GM21619 (cell line): ENCODE results near the gene RTBDN.

Experiments used
- ATAC-seq: cut with Tn5 transposase; IDR thresholded peaks from one replicate; pipeline ENCODE4 v1.9.1; 2021; ENCODE audit not compliant: unreplicated experiment

The RTBDN gene

DNA sequence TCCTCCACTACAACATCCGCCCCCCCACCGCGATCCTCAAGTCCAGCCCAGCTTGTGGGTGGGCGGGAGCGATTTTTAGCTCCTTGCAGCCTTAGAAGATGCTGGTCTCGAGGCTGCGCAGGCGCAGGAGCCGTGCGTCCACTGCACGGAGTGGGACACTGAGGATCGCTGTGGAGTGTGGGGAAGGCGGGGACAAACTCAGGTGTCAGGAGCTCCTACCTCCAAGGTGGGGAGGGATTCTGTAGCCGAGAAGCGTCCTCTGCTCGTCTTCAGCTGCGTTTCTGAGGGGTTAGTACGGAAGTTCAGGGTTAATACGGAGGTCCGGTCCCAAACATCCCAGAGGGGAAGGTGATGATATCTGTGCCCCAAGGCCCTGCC lies at the start of gene RTBDN:
TSS of gene RTBDN (minus strand) at position 14 of the 378 bp plus-strand sequence. CDS start 4,600 bp downstream, outside the sequence.
- no peak for ATAC-seq

DNA sequence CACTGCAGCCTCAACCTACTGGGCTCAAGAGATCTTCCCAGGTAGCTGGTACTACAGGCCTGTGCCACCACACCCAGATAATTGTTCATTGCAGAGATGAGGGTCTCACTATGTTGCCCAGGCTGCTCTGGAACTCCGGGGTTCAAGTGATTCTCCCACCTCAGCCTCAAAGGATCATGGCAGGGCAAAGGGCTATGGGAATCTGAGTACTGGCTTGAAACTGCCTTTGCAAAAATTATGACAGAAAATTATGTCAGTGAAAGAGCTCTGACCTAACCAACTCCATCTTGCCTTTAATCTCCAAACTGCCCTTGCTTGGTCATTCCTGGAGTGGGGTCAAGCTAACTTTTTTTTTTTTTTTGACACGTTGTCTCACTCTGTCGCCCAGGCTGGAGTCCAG lies 48.2 kb upstream of the RTBDN start:
- no peak for ATAC-seq

DNA sequence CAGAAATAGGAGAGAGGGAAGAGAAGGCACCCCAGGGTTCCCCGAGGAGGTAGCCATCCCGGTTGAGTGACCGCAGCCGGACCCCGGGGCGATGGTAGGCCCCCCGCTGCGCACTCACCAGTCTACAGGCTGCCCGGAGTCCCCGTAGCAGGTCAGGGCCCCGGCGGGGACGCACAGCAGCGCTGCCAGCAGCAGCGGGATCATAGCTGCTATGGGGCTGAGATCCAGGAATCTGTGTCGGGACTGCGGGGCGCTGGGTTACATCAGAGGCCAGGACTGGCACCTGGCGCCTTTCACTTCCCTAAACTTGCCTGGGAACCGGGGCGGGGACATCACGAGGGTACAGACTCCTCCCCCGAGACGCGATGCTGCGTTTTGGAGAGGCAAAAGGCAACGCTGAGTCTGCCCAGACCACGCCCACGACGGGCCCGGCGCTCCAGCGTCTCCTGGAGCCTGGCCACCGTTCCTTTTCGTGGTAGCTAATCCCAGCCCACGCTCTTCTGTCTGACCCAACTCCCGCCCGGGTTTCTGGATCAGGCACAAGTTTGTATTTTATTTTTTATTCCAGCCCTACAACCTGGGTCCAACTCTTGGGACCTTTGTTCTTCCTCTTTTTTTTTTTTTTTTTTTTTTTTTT lies 46.9 kb upstream of the RTBDN start, which contains the start of gene DNASE2:
TSS of gene DNASE2 (minus strand) at position 278 of the 637 bp plus-strand sequence. CDS start at position 204, 74 bp downstream.
- peak; percentile 78 for ATAC-seq

DNA sequence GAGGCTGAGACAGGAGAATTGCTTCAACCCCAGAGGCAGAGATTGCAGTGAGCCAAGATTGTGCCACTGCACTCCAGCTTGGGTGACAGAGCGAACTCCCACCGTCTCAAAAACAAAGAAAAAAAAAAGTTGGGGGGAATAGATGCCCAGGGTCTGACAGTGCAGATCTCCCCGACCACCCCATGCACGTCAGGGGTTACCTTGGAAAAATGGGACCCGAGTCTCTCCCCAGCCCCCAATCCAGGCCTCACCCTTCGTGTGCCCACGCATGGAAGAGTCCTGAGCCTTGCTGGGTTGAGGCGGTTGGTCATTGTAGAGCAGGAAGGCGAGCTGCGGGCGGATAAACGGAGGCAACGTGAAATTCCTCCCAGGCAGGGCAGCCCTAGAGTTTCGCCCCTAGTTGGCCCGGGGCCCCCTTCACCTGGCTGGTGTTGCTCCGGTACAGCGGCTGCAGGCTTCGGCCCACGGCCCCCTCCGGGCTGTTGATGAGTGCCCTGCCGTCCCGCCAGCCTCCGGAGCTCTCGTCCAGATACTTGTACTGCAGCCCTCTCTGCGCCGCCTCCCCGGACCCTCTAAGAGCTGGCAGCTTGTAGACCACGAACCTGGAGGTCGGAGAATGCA lies 46.3 kb upstream of the RTBDN start:
- peak; percentile 14 for ATAC-seq

DNA sequence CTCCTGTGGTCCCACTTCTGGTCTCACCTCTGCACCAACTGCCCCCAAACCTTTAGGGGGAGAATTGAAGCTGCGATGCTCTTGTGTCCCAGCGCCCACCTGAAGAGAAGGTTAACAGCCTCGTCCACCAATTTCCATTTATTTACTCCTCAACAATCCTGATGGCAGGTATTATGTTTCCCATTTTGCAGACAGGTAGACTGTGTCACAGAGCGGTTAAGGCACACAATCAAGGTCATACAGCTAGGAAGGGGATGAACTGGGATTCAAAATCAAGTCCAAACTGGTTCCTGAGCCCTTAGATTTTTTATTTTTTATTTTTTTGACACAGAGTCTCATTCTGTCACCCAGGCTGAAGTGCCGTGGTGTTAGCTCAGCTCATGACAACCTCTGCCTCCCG lies 40.7 kb upstream of the RTBDN start:
- no peak for ATAC-seq

DNA sequence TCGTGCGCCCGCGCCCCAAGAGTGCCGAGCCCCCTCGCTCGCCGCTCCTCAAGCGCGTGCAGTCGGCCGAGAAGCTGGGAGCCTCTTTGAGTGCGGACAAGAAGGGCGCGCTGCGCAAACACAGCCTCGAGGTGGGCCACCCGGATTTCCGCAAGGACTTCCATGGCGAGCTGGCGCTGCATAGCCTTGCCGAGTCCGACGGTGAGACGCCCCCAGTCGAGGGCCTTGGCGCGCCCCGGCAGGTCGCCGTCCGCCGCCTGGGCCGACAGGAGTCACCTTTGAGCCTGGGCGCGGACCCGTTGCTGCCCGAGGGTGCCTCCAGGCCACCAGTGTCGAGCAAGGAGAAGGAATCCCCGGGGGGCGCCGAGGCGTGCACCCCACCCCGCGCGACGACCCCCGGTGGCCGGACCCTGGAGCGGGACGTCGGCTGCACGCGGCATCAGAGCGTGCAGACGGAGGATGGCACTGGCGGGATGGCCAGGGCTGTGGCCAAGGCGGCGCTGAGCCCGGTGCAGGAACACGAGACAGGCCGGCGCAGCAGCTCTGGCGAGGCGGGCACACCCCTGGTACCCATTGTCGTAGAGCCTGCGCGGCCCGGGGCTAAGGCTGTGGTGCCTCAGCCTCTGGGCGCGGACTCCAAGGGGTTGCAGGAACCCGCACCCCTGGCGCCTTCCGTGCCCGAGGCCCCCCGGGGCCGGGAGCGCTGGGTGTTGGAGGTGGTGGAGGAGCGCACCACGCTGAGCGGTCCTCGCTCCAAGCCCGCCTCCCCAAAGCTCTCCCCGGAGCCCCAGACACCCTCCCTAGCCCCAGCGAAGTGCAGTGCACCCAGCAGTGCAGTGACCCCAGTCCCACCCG lies 39.7 kb upstream of the RTBDN start:
- no peak for ATAC-seq

DNA sequence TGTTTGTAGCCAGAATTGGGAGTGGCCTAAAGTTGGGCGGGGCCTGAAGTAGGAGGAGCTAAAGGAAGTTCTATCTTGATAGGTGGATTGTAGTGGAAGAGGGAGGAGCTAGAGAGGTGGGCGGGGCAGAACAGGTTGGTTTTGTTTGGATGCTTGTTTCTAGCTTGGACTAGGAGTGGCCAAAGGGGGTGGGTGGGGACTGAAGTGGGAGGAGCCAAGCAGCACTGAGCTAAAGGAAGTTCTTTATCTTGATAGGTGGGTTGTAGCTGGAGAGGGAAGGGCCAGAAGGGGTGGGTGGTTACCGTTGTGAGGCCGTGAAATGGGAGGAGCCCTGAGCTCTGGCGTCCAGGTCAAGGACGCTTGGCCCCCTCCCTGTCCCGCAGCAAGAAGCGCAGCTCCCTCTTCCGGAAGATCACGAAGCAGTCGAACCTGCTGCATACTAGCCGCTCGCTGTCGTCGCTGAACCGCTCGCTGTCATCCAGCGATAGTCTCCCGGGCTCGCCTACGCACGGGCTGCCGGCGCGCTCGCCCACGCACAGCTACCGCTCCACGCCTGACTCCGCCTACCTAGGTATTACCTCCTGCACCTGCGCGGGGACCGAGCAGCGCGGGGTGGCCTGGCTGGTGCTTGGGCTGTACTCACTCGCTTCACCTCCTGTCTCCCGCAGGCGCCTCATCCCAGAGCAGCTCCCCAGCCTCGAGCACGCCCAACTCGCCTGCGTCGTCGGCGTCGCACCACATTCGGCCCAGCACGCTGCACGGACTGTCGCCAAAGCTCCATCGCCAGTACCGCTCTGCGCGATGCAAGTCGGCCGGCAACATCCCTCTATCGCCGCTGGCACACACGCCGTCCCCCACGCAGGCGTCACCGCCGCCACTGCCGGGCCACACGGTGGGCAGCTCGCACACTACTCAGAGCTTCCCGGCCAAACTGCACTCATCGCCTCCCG lies 38.8 kb upstream of the RTBDN start:
- no peak for ATAC-seq

DNA sequence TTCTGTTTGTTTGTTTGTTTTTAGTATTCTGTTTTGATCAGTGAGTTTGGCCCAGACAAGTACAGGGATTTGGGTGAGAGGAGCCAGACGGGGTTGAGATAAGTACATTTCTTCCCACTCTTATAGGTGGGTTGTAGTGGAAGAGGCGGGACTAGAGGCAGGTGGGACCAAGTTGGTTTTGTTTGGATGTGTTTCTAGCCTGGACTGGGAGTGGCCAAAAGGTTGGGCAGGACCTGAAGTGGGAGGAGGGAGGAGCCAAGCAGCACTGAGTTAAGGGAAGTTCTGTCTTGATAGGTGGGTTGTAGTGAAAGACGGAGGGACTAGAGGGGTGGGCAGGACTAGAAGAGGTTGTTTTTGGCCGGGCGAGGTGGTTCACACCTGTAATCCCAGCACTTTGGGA lies 37.9 kb upstream of the RTBDN start:
- no peak for ATAC-seq

DNA sequence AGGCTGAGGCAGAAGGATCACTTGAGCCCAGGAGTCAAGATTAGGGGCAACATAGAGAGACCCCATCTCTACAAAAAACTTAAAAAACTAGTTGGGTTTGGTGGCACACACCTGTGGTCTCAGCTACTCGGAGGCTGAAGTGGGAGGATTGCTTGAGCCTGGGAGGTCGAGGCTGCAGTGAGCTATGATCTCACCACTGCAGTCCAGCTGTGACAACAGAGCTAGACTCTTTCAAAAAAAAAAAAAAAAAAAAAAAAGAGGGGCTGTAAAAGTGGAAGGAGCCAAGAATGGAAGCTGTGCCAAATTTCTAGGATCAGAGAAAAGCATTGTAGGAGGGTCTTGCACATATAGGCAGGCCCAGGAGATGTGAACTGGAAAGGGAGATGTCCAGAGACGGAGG lies 37.3 kb upstream of the RTBDN start:
- ATAC-seq: no peak

DNA sequence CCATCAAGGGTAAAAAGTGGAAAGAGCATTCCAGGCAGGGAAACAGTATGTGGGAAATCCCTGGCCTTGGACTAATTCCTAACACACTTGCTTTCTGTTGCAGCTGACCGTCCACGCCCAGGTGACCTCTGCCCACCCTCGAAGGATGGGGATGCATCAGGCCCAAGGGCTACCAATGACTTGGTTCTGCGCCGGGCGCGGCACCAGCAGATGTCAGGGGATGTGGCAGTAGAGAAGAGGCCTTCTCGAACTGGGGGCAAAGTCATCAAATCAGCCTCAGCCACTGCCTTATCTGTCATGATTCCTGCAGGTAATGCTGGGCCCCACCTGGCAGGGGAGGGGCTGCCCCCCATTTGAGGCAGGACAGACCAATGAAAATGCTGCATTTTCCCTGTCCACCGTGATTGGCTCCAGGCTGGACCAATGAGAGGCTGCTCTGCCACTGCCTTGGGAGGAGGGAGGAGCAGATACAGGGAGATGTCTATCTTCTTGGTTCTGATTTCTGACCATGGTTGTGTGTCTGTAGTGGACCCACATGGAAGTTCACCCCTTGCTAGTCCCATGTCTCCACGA lies 34.2 kb upstream of the RTBDN start:
- no peak for ATAC-seq

DNA sequence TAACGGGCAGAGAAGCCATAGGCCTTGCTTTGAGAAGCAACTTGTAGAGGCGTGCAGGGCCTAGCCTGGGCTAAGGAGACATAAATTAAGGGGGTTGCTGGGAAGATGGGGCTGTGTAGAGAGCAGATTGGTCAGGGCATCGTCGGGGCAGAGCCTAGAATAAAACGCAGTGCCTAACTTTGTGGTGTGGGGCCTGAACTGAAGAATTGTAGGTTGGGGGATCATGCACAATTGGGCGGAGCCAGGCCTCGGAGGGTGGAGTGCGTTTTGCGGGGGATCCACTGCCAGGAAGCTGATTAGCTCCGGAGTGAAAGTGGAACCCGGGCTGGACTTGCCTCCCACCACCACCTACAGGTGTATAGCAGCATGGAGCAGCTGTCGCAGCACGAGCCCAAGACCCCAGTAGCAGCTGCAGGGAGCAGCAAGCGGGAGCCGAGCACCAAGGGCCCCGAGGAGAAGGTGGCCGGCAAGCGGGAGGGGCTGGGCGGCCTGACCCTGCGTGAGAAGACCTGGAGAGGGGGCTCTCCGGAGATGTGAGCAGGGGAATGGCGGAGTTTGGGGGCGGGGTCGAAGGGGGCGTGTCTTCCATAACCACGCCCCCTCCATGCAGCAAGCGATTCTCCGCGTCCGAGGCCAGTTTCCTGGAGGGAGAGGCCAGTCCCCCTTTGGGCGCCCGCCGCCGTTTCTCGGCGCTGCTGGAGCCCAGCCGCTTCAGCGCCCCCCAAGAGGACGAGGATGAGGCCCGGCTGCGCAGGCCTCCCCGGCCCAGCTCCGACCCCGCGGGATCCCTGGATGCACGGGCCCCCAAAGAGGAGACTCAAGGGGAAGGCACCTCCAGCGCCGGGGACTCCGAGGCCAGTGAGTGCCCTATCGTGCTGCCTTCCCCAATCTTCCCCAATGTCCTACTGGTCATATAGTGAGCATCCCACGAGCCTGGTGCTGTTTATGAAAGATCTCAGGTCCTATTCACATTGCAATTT lies 33.0 kb upstream of the RTBDN start:
- ATAC-seq: peak; percentile 48

DNA sequence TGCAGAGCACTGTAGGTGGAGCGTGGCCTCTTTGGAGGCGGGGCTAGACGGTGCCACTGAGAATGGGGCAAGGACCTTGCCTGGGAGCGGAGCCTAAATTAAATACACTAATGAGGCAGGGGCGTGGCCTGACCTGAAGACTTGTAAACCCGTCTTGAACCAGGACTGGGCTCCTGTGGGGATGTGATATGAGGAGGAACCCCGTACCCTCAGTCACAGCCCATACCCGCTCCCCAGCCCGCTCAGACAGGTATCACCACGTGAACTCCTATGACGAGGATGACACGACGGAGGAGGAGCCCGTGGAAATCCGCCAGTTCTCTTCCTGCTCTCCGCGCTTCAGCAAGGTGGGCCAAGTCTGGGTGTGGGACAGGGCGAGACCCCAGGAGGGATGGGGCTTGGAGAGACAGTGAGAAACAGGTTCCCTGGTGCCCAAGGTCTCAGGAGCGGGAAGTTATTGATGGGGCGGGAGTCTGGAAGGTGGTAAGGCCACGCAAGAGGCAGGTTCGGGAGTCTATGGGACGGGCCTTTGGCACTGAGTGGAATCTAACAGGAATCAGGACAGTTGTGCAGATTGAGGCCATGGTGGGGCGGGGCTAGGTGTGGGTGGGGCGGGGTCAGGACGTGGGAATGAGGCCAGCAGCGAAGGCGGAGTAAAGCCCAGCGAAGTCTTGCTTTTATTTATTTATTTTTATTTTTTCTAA lies 32.2 kb upstream of the RTBDN start:
- ATAC-seq: no peak

DNA sequence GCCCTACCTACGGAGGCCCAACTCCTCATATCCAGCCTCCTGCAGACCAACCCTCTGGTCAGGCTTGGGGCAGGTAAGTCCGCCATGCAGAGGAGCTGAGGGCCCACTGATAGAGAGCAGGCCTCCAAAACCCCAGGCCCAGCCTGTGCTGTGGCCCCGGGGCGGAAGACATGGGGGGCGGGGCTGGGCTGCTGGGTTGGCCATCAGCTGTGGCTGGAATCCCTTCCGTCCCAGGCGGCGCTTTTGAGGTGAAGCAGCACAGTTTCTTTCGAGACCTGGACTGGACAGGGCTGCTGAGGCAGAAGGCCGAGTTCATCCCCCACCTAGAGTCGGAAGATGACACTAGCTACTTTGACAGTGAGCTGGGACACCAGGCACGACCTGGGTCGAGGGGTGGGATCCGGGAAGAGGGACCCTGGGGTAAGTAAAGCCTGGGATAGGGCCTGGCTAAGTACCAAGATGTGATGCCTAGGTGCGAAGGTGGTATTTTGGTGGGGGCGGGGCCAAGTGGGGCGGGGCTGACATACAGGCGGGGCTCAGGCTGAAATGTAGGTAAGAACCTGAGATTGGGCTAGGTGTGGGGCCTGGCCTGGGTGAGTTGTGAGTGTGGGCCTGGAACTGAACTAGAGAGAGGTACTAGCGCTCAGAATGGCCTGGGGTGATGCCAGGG lies 31.5 kb upstream of the RTBDN start:
- ATAC-seq: no peak

DNA sequence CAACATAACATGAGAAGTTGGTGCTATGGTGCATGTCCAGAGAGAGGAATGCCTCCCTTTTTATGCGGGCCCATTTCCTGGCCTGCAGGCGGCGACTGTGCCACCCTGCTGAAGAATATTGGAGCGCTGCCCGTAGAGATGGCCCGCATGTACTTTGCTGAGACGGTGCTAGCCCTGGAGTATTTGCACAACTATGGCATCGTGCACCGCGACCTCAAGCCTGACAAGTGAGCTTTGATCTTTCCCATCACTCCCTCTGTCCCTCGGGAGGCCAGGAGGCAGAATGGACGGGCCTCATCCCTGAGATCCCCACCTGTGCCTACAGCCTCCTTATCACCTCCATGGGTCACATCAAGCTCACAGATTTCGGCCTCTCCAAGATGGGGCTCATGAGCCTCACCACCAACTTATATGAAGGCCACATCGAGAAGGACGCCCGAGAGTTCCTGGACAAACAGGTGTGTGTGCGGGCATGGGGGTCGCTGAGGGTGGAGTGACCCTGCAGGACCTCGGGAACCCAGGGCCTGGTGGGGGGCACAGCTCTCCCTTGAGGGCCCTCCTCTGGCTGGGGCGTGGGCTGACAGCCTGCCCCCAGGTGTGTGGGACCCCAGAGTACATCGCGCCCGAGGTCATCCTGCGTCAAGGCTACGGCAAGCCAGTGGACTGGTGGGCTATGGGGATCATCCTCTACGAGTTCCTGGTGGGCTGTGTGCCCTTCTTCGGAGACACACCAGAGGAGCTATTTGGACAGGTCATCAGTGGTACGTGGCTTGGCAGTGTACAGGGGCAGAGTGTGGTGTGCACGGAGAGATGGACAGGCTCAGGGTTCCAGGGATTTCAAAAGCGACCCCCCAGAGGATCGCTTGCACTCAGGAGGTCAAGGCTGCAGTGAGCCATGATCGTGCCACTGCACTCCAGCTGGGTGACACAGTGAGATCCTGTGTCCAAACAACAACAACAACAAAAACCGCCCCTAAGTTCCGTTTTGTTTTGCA lies 30.6 kb upstream of the RTBDN start:
- ATAC-seq: no peak

DNA sequence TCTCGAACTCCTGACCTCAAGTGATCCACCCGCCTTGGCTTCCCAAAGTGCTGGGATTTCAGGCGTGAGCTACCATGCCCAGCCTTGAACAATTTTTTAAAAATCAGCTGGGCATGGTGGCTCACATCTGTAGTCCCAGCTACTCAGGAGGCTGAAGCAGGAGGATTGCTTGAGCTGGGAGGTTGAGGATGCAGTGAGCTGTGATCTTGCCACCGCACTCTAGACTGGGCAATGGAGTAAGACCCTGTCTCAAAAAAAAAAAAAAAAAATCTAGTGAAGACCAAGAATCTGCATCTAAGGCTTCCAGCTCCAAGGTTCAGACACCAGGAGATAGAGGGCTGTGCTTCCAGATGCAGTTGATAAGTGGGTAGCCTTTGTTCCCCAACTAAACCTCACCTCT lies 29.8 kb upstream of the RTBDN start:
- no peak for ATAC-seq

DNA sequence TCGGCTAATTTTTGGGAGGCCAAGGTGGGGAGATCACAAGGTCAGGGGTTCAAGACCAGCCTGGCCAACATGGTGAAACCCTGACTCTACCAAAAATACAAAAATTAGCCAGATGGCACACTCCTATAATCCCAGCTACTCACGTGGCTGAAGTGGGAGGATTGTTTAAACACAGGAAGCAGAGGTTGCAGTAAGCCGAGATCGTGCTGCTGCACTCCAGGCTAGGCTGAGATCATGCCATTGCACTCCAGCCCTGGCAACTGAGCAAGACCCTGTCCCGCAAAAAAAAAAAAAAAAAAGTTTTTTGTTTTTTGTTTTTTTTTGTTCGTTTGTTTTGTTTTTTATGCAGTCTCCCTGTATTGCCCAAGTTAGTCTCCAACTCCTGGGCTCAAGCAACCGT lies 25.2 kb upstream of the RTBDN start:
- no peak for ATAC-seq
